Middle frontal gyrus (tissue), 1 donor: ENCODE results near the gene KDR.

Experiments
- DNase-seq: peaks from one replicate; pipeline ENCODE4 v3.0.0-alpha.2; 2015; ENCODE audit warnings: low spot score; ENCODE audit errors: extremely low spot score

KDR gene

DNA sequence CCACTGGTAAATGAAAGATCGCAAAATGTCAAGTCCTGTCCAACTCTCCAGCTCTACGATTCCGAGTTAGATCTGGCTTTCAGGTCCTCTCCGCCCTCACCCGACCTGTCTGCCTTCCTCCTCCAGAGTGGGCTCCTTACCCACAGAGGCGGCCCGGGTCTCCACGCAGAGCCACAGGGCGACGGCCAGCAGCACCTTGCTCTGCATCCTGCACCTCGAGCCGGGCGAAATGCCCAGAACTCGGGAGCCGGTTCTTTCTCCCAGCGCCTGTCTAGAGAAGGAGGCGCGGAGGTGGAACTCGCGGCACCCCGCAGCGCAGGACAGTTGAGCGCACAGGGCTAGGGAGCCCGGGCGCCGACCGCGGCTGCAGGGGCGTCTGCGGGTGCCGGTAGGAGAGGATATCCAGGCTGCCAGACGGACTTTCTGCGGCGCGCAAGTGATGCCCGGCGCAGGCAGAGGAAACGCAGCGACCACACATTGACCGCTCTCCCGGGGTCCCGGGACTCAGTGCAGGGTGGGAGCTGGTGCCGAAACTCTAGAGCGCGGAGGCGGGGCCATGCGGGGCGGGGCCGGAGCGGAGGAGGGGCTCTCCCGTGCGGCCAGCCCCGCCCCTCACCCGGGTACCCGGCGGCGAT, at the start of gene KDR:
KDR (minus strand) TSS at position 509 of the 635 bp plus-strand sequence; CDS start at position 207, 302 bp downstream.
- no peak for DNase-seq

DNA sequence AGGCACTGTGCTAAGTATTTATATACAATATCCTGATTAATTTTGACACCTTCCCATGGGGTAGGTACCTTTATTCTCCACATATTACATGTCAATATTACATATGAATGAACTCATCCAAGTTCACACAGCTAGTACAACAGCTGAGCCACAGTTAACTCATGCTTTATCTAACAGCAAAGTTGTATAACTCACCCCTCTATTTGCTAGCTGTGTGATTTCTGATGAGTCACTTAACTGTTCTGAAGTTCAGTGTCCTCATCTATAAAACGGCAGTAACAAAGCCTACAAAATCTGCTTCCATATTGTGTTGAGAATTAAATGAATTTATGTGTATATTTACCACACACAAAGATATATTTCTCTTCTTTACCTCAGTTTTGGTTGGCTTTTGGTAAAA, 48.2 kb upstream of the KDR start:
- no peak for DNase-seq

DNA sequence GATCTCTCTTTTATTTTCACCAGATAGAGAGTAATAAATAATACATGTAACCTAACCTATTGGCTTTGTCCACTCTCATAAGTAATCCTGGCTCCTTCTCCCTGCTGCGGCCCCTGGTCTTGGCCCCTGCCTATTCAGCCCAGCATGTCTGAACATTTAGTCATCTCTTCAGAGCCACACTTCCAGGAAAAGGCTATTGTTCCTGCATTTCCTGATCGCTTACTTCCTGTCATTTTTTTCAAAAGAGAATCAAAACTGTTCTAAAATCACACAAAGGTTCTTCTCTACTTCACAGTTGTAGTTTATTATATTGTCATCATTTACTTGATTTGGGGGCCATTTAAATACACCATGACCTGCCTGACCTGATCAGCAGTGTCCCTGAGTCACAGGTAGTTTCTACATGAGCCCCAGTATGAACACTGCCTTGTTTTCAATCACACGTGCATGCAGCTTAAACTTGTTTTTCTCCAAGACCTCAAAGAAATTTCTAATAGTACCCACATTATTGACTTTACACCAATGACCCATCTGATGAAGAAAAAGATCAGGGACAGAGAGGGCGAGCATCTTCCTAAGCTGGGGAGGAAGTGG, 47.4 kb upstream of the KDR start:
- DNase-seq, result no peak

DNA sequence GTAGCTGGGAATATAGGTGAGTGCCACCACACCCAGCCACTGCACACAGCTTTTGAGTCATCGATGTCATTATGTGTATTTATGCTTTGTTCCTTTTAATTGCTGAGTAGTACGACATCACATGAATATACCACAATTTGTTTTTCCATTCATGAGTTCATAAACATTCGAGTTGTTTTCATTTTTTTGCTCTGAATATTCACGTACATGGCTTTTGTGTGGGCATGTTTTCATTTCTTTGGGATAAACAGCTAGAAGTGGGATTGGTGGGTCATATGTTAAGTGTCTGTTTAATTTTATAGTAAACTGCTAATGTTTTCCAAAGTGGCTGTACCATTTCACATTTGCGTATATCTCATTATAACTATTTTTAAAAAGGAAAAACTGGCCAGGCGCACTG, 45.1 kb upstream of the KDR start:
- no peak for DNase-seq

DNA sequence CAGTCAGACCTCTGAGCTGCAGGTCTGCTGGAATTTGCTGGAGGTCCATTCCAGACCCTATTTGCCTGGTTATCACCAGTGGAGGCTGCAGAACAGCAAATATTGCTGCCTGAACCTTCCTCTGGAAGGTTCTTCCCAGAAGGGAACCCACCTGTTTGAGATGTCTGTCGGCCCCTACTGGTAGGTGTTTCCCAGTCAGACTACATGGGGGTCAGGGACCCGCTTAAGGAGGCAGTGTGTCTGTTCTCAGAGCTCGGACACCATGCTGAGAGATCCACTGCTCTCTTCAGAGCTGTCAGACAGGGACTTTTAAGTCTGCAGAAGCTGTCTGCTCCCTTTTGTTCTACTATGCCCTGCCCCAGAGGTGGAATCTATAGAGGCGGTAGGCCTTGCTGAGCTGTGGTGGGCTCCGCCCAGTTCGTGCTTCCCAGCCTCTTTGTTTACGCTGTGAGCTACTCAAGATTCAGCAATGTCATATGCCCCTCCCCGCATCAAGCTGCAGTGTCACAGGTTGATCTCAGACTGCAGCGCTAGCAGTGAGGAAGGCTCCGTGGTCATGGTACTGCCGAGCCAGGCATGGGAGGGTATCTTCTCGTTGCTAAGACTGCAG, 44.1 kb upstream of the KDR start:
- no peak for DNase-seq

DNA sequence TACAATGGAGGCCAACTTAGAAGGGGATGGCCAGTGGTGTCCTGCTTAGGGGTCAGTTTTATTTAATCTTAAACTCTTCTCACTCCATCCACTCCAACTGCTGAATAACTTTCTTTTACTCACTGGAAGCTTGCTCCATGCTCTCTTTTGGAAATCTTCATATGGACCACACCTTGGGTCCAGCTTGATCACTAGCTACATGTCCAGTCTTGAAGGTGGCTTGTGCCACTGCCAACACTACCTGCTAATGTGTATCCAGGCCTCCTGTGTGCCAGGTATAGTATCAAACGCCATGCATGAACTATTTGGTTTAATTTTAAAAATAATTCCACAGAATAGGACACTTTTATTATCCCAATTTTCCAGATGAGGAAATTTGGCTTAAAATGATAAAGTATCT, 37.0 kb upstream of the KDR start:
- DNase-seq, result no peak

DNA sequence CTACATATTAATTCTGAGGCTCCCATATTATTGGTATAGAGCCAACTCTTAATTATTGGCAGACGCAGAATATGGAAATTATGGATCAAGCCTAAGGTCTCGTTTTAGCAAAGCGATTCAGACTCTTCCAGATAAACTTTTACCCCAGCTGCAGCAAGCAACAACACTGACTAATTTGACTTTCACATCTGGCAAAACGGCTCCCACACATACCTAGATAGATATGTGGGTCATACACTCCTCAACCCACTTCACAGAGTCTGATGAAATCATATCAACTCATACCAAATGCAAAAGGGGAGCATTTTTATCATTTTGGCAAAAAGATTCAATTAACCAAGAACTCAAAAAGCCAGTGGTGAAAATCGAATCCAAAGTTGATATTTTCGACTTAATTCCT, 36.3 kb upstream of the KDR start:
- DNase-seq, result no peak

DNA sequence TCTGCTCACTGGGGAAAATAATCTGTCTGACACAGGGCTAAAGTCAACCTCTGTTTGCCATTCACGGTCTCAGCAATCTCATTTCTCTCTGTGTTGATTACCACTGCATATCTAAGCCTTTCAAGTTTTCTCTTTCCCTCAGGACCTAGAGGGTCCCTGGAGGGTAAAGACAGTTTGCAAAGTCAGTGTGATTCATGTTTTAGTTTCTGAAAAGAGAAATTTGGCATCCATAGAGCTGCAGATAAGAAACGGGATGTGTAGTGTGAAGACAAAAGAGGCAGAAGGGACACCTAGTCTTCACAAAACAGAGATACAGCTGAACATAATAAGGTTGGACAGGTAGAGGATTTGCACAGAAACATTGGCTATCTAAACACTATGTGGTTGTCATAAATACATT, 34.5 kb upstream of the KDR start:
- no peak for DNase-seq

DNA sequence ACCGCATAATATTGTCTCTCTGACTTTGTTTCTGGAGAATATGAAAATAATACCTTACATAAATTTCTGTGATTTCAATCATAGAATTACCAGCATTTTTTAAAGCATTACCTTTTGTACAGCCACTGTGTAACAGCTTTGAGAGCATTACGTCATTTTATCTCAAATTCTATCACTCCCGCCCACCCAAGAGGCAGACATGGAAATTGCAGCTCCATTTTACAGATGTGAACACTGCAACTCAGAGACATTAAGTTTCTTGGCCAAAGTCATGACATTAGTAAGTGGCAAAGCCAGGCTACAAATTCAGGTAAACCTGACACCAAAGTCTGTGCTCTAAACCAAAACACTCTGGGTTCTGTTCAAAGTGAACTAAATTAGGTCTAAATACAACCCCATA, 33.6 kb upstream of the KDR start:
- DNase-seq, result no peak

DNA sequence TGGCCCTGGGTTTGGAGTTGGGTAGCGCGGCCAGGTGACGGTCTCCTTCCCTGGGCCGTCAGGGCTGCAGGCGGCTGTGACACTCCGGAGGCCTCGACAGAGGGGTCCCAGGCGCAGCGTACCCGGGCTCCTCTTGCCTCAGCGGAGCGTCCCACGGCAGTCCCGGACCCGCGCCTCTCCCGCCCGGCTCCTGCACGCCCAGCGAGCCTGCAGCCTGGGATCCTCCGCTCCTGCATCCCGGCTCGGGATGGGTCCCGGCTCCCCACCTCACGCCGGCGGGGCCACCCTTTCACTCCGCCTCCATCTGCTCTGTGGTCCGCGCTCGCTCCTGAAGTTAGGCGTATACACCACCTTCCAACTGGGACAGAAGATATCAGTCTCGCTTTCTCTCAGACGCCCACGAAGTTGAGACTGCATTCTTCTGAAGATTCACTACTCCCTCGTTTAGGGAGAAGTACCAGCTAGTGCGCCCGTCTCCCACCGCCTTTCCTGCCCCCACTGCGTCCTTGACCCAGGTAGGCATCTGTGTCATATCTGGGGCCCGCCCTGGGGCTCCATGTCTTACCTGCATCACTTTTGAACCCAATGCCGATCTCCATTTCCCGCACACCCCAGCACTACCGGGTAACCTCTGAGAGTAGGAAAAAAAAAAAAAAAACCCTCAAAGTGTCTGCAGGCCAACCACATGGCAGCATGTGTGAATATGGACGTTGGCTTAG, 32.3 kb upstream of the KDR start:
- no peak for DNase-seq

DNA sequence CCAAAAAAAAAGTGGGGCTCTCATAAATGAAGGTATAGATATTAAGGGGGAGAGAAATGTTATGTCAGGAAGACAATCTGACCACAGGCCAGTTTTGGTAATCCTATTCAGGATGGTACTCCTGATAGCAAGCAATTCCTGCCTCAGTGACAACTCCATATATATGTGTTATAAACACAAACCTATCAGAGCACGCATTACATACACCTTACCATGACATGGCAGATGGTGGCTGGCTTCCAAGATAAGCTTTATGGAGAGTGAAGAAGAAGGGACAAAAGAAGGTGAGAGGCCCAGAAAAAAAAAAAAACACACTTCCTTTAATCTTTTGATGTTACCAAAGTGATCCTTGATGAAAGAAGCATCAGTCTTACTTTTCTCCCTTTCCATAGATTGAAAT, 29.5 kb upstream of the KDR start:
- no peak for DNase-seq

DNA sequence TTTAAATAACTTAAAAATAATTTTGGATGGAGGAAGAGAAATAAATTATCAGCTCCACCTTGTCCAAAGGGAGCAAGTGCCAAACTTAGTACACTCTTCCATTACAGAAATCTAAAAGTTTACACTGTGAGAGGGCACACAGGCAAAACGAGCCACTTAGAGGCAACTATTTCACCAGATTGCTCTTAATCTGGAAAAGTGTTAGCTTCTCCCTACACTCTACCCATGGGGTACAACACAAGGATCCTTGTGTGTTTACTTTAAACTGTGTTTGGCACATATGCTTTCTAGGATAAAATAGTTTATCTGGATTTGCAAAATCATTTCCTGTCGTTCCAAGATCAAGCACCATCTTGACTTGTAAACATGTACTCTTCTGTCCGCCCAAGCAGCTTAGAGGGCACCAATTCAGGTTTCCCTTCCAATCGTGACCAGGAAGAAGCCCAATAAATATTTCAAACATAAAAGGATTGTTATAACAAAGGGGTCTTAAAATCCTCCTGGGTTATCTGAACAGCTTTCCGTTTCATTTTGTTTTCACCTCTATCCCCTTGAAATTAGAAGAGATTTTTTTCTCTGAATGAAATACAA, 29.0 kb upstream of the KDR start:
- no peak for DNase-seq

DNA sequence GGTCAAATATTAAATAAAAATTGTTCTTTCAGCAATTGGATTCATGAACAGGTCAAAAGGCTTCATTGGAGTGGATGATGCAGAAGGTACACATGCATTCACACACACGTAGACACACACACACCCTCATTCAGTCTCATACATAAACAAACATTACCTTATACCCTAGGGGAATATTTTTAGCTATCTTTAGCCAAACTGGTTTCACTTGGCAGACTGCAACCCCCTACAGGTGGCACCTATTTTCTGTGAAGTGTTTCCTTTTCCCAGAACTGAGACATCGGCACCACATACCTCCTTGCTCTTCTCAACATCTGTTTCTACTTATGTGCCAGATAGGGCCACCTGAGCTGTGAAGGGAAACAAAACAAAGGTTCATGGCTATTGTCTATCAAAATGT, 18.5 kb upstream of the KDR start:
- DNase-seq, result no peak

DNA sequence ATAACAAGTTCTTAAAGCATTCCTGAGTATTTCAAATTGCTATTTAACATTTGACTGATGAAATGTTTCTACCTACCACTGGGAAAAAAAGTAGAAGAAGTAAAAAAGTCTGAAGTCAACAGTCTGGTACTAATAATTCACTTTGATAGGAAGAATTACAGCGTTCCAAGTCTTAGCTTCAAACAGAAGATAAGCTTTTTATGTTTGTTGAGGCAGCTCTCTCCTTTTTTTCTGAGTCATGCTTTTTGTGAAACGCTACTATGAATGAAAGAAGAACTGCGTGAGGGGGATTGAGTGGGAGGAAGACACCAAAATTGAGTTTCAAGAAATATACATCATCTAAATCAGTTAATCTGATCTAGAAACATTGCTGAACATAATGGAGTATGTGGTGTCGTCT, 13.0 kb upstream of the KDR start:
- DNase-seq, result no peak

DNA sequence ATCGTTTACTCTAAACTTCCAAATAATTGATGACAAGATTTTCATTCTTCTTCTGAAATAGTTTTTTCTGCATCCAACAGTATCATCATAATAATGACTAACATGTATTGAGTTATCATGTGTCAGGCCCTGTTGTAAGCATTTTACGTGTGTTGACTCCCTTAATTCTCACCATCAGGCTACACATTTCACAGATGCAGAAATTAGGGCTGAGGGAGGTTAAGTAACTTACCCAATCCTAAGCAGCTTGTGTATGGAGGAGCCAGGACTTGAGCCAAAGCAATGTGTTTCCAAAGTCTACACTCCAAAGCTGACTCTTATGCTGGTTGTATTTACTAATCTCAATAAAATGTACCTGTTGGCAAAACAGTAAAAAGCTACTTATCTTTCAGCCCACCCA, 11.2 kb upstream of the KDR start:
- no peak for DNase-seq

DNA sequence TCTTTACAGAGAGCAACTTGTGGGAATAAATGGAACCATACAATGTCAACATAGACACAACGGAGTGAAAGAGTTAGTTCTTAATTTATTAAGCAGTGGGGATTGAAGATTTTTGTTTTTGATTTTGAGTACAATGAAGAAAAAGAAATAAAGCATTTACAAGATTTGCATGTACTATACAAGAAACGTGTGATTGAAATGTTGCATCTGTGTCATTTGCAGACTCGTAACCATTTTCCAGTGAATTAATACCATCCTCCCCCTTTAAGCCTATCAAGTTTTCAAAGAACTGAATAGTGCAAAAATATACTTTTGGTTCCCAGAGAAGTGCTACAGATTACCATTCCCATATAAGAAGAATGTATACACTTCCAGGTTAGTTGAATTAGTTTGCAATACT, 8.6 kb upstream of the KDR start:
- DNase-seq, result no peak

DNA sequence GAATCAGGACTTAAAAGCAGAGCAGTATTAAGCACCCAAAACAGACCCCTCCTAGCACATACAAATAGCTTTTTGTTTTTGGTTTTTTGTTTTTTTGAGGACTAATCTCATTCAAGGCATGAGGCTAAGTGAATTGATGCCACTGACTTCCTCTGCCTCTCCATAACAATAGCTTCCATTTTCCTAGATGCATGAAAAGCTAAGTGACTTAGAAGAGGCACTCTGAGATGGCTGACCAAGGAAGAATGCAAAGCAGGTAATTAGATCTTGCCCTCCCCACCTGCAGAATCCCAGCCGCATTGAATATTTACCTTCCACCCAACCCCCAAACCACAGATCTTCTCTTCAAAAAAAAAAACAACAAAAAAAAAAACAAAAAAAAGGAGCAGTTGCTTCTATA, 7.4 kb upstream of the KDR start:
- DNase-seq, result no peak

DNA sequence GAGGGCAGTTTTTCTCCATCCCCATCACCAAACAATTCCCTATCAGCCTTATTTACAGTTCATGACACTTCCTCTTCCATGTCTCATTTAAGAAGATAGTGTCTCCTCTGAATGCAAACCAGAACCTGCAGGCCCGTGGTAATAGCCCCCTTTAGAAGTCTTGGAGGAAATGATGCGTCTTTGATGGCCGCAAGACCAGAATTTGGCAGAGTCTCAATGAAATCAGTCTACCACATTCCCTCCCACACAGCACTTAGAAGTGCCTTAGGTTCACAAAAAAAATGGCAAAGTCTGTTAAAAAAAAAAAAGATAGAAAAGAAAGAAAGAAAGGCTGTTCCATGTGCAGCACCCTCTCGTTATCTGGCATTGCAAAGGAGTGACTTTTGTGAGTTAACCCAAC, 2.1 kb upstream of the KDR start:
- DNase-seq, result no peak

DNA sequence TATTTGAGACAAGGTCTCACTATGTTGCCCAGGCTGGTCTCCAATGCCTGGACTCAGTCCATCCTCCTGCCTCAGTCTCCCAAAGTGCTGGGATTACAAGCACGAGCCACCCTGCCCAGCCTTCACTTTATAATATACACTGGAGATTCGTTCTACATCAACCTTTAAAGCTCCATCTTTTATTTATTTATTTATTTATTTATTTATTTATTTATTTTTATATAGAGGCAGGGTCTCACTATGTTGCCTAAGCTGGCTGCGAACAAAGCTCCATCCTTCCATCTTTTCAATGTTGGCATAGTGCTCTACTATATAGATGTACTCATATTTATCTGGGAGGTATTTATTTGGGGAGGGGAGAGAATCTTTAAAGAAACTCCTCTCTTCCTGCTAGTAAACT, 1.7 kb upstream of the KDR start:
- no peak for DNase-seq

DNA sequence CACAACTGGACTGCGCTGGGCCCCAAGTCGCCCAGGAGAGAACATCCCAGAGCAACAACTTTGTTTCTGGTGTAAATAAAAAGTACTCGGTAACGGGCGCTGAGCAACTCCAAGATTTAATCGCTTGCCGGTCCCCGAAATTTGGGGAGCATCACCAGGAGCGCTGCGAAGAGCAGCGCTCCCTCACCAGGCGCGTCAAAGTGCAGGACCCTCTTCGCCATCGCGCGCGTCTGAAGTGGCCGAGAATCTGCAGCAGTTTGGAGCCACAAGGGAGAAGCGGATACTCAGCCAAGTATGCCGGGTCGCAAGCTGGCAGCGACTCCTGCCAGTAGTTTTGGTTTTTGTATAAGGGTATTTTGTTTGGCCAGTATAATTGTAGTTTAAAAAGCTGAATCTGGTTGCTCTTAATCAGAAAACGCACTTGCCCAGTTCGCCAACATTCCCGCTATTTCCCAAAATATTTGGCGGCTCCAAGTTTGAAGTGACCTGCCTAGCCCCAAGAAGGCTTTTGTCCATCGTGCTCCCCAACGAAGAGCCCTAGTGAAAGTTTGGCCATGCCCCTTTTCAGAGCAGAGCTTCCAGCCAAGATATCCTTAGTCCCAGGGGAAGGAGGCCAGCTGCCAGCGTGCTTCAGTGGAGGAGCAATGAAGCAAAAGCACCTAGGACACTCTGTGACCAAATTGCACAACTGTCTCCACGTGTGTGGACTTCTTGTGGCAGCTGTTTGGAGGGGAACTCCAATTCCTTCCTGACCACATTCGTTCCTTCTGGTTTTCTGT, 557 bp upstream of the KDR start:
- DNase-seq, result no peak

DNA sequence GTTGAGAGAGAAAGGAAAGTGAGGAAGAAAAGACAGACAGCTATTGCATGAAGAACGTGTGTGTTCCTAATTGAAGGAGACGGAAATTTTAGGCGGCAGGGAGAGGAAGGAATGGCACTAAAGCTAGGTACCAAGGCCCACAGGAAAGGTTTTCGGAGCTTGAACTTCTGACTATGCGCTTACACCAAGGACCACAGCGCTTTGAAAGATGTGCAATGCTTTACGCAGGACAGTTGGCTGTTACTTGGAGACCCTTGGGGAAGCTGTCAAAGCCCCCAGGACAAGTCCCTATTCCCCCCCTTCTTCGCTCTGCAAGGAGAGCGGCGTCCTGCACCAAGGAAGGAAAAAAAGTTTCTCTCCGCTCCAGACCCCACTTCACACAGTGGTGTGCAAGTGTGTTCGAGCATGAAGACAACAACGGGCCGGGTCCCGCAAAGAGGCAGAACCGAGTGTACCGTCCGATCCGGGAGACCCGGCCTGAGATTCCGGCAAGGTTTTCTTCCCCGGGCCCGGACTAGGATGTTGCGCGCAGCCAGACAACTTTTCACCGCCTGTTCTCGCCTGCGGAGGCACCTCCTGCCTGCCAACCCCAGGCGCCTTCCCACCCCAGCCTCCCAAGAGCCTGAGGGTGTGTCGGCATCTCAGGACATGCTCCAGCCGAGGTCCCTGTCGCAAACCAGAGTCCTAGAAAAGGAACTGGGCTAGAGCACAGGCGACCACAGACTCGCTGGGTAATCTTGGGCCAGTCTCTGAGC, 896 bp downstream of the KDR start:
- DNase-seq, result no peak
